ENCODE results near the gene MDFI. TPM values are rescaled to one million over a fixed set of nuclear protein-coding genes. Genes with fewer than 3 reads are reported as not detected.
A peak's percentile ranks its signal among the peaks of the same experiment; 100 is the strongest.

The MDFI gene
- polyA plus RNA-seq, 1 of the 3 experiments (the other 2 are of a cell fraction), result 7.0 TPM

DNA sequence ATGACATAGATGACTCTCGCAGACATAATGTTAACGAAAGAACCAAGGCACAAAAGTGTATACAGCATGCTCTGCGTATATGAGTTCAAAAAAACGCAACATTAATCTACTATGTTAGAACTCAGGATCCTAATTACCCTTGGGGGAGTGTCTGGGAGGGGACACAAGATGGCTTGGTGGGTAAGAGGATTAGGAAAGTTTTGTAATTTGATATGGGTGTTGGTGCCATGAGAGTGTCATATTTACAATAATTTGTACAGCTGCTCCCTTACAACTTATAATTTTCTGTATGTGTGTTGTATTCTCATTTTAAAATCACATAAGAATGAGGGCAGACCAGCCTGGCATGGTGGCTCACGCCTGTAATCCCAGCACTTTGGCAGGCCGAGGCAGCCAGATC is 58.5 kb downstream of the MDFI start (continued):
- no peak for TF ChIP-seq CHD2 (IDR thresholded peaks at IDR 0.05; ENCODE audit: low read length, partially characterized antibody)

- H3K9me3 ChIP-seq, result no peaks in the 10 kb centered on the region
- H3K27ac ChIP-seq (ENCODE audit: low read depth in 2 of 2, low read length in 1 of 2), result peak overlapping the region; percentile 88 to 100
- 16% methylated on average over 14 of the region's 15 CpGs for WGBS (ENCODE audit: low lambda C conversion rate)
- H4K20me1 ChIP-seq (ENCODE audit: insufficient read depth), result no peaks in the 10 kb centered on the region
- H3K4me3 ChIP-seq (ENCODE audit: low read depth in 2 of 2, low read length in 1 of 2), result peak overlapping the region in 1 of 2 experiments; percentile 44; a peak in 2 of 4 replicates
- no peaks in the 10 kb centered on the region for H3K27me3 ChIP-seq (ENCODE audit: insufficient read depth)
- peaks cover 12% of the 10 kb centered on the region for H3K79me2 ChIP-seq (ENCODE audit: insufficient read depth)
- H3K4me1 ChIP-seq (ENCODE audit: control insufficient read depth in 1 of 2, insufficient read depth in 2 of 2, low read depth in 1 of 2, low read length in 1 of 2), result peaks cover 19 to 31% of the 10 kb centered on the region in 2 experiments
- peaks cover 35% of the 10 kb centered on the region for H3F3A ChIP-seq (replicated peaks; ENCODE audit: insufficient read depth)
- peak overlapping the region; percentile 81 for H3K9ac ChIP-seq
- POLR2A ChIA-PET, result no interaction called here
- CTCF ChIA-PET, result interaction anchor here (0.9 to 2.5 kb wide), 5 partner anchors 8 to 330 kb away, joined by 3 to 8 read pairs (median 6); partner anchors contain the start of gene TOMM6
- no peak overlapping the region; the same call in 1 of the 2 replicates for H2AFZ ChIP-seq (ENCODE audit: low read depth)
- peak; percentile 67 for DNase-seq
- H3K9me2 ChIP-seq, result no peaks in the 10 kb centered on the region
- H3K36me3 ChIP-seq (replicated peaks in 1 of 2; ENCODE audit: control insufficient read depth in 1 of 2, insufficient read depth in 2 of 2, low read length in 1 of 2), result no peaks in the 10 kb centered on the region
- H3K4me2 ChIP-seq, result peak overlapping the region; percentile 81
- TF ChIP-seq FOXJ3 (CRISPR knock-in tag; IDR thresholded peaks at IDR 0.05), result no peak
- no peak for TF ChIP-seq USF1 (IDR thresholded peaks at IDR 0.05; ENCODE audit: borderline replicate concordance, low read depth)
- TF ChIP-seq RFX5 (IDR thresholded peaks at IDR 0.05; ENCODE audit: low read length), result no peak
- peak; percentile 69; the same call in 1 of the 2 replicates for TF ChIP-seq TEAD4 (IDR thresholded peaks at IDR 0.05; ENCODE audit: borderline replicate concordance, insufficient read depth)
- TF ChIP-seq TCF12 (IDR thresholded peaks at IDR 0.05), result peak; percentile 93
- TF ChIP-seq GABPA (IDR thresholded peaks at IDR 0.05; ENCODE audit: low read depth), result no peak; the same call in 1 of the 2 replicates
- no peak for TF ChIP-seq ZBTB33 (IDR thresholded peaks at IDR 0.05; ENCODE audit: borderline replicate concordance, low read depth)
- no peak for TF ChIP-seq SIN3A (IDR thresholded peaks at IDR 0.05; ENCODE audit: borderline replicate concordance, low read depth, low read length)
- peak in 1 of 2 experiments; percentile 88; a peak in 2 of 4 replicates for TF ChIP-seq EP300 (IDR thresholded peaks at IDR 0.05; ENCODE audit: borderline replicate concordance in 1 of 2, low read depth in 1 of 2, low read length in 1 of 2)
- TF ChIP-seq SMC3 (IDR thresholded peaks at IDR 0.05; ENCODE audit: low read depth, low read length), result no peak
- TF ChIP-seq GATA2 (CRISPR knock-in tag; IDR thresholded peaks at IDR 0.05), result no peak
- TF ChIP-seq, protein P1, sequence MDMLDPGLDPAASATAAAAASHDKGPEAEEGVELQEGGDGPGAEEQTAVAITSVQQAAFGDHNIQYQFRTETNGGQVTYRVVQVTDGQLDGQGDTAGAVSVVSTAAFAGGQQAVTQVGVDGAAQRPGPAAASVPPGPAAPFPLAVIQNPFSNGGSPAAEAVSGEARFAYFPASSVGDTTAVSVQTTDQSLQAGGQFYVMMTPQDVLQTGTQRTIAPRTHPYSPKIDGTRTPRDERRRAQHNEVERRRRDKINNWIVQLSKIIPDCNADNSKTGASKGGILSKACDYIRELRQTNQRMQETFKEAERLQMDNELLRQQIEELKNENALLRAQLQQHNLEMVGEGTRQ (IDR thresholded peaks at IDR 0.05; ENCODE audit: borderline replicate concordance, low read depth, low read length), result no peak
- TF ChIP-seq FOSL2 (IDR thresholded peaks at IDR 0.05; ENCODE audit: borderline replicate concordance, low read depth), result peak; percentile 69; the same call in 1 of the 2 replicates
- TF ChIP-seq CTCF (IDR thresholded peaks at IDR 0.05), result no peak
- peak; percentile 61; the same call in 1 of the 2 replicates for TF ChIP-seq FOXM1 (IDR thresholded peaks at IDR 0.05; ENCODE audit: low read depth)
- TF ChIP-seq YY1 (IDR thresholded peaks at IDR 0.05; ENCODE audit: low read depth), result no peak
- no peak for TF ChIP-seq CHD2 (IDR thresholded peaks at IDR 0.05; ENCODE audit: low read length, partially characterized antibody)
- TF ChIP-seq NFIC (IDR thresholded peaks at IDR 0.05; ENCODE audit: borderline replicate concordance), result peak; percentile 55; the same call in 1 of the 2 replicates
- TF ChIP-seq EZH2phosphoT487 (IDR thresholded peaks at IDR 0.05; ENCODE audit: borderline replicate concordance, low read depth), result no peak
- TF ChIP-seq ELF1 (IDR thresholded peaks at IDR 0.05), result no peak
- TF ChIP-seq POLR2AphosphoS5 (IDR thresholded peaks at IDR 0.05; ENCODE audit: low read depth, low read length), result peak; percentile 75; the same call in 1 of the 2 replicates
- TF ChIP-seq, protein P2, sequence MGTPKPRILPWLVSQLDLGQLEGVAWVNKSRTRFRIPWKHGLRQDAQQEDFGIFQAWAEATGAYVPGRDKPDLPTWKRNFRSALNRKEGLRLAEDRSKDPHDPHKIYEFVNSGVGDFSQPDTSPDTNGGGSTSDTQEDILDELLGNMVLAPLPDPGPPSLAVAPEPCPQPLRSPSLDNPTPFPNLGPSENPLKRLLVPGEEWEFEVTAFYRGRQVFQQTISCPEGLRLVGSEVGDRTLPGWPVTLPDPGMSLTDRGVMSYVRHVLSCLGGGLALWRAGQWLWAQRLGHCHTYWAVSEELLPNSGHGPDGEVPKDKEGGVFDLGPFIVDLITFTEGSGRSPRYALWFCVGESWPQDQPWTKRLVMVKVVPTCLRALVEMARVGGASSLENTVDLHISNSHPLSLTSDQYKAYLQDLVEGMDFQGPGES (IDR thresholded peaks at IDR 0.05; ENCODE audit: low read depth, low read length), result no peak
- TF ChIP-seq RCOR1 (IDR thresholded peaks at IDR 0.05; ENCODE audit: low read length), result no peak
Observed at GRCh38 chr6:41697861-41698781, 59.9 kb downstream of the MDFI start.

Data from SK-N-SH (cell line).